ENCODE measurements around the gene PDCD2L.

Gene PDCD2L

DNA sequence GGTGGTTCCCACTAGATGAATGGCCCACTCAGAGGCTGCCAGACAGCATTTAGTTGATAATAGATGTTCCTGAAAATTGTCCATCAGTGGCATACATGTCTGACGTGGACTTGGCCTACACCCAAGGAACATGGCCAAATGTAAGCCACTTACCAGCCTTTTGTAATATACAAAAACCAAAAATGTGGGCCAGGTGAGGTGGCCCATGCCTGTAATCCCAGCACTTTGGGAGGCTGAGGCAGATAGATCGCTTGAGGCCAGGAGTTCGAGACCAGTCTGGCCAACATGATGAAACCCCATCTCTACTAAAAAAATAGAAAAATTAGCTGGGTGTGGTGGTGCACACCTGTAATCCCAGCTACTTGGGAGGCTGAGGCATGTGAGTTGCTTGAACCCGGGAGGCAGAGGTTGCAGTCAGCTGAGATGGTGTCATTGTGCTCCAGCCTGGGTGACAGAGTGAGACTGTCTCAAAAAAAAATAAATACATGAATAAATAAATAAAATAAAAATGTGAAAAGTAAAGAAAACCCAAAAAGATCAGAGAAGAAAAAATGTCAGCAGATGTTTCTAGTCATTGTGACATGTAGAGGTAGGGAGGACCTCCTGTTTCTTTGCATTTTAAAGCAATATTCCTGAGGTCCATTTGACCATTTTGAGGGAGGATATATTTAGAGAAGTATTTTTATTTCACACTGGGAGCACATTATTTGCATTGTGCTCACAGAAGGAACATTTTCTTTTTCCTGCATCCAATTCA is 70.2 kb downstream of the PDCD2L start:
- DNase-seq: peak; percentile 14

DNA sequence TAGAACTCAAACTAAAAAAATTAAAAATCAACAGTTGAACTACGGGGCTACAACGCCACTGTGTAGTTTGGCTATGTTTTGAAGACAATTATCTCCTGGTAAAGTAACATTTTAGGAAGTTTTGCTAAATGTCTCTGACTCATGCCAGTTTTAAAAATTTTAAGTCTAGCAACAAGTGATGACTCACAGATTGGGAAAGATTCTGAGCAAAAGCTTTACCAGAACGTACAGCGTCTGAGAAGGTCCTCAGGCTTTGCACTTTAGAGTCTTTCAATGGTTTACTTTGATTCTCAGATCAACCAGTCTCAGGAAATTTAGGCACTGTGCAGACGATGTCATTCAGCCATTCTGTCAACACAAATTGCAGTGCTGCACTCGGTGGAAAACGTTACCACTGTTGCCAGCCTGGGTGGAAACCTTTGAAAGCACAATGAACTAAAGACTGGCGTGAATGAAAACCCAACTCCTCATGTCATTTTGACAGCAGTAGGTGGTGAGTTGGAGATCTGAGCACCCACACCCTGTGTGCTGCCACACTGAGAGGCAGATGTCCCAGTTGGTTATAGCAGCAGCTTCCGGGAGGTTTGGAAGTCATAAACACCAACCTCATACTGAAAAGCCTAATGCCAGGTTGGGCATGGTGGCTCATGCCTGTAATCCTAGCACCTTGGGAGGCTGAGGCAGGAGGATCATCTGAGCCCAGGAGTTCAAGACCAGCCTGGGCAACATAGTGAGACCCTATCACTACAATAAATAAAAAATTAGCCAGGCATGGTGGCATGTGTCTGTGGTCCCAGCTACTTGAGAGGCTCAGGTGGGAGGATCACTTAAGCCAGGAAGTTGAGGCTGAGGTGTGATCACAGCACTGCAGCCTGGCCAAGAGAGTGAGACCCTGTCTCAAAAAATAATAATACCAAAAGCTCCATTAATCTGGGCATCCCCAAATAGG is 71.1 kb downstream of the PDCD2L start:
- no peak for DNase-seq
